Fibroblast of skin of left quadriceps (primary cell): ENCODE data around the gene ZNF500.

ENCODE experiments used
- DNase-seq, 2 experiments: peaks; one replicate each; pipeline ENCODE4 v3.0.0-alpha.2; 2013; ENCODE audit warnings: low read depth in 2 of 2

ZNF500 gene

DNA sequence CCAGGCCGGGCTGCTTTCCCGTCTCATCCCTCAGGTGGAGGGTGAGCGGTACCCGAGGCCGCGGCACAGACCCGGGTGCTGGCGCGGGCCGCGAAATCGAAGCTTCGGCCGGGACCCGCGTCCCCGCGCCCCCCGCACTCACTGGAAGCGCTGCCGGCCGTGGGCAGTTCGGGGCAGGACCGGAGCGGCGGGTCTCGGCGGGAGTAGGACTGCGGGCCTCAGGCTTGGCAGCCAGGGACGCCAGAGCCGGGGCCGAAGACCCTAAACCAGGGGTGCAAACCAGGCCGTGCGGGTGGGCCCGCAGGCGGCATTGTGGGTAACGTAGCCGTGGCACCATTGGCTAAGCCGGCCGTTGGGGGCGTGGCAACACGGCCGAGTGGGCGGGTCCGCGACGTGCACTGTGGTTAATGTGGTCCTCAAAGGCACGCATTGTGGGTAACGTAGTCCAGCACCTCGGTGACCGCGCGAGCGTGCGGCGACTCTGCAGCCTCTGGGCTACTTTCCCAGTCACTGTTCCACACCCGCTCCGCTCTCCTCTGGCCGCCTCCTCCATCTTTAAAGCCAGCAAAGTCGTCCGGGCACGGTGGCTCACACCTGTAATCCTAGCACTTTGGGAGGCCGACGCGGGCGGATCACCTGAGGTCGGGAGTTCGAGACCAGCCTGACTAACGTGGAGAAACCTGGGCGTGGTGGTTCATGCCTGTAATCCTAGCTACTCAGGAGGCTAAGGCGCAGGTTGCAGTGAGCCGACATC lies at the start of gene ZNF500:
TSS of gene ZNF500 (minus strand) at position 288 of the 754 bp plus-strand sequence. CDS start 1,184 bp downstream, outside the sequence.
- DNase-seq, result peak; percentile 86 to 87

DNA sequence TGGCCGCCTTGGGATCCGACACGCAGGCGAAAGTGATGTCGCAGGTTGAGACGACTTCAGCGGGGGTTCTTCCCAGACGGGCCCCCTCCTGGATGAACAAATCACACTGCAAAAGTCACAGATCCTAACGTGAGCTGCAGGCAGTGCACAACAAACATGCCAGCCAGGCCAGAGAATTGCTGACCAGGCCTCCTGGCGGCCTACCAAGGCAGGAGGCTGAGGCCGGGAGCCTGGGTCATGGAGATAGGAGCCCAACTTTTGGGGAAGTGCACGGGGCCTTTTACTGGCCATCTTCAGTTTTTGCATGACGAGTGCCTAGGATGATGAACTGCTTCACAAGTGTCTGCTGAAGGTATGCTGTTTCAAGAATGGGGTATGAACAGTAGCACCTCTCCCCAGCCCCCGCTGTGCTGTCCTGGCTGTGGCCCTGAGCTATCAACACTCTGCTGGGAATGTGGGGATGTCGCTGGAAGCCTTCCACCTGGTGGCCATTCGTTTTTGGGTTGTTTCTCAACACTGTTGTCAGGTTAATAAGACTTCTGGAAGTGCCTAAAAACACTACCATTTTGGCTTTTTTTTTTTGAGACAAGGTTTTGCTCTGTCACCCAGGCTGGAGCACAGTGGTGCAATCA lies 47.7 kb upstream of the ZNF500 start:
- DNase-seq, result no peak

DNA sequence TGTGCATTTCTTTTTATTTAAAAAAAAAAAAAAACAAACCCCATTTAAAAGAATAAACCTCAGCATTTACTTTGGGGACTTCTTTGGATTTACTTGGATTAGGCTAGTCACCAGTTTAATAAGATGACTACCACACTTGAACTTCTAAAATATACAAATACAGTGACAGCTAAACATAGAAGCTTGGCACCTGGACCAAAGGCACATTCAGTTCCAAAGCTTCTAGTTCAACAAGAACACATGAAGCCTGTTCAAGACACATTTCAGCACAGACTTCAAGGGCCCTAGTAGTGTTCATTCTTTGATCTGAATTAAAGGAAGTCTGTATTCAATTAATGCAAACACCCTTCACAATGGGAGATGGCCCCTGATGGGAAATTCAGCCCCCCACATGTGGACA lies 47.1 kb upstream of the ZNF500 start:
- no peak for DNase-seq

DNA sequence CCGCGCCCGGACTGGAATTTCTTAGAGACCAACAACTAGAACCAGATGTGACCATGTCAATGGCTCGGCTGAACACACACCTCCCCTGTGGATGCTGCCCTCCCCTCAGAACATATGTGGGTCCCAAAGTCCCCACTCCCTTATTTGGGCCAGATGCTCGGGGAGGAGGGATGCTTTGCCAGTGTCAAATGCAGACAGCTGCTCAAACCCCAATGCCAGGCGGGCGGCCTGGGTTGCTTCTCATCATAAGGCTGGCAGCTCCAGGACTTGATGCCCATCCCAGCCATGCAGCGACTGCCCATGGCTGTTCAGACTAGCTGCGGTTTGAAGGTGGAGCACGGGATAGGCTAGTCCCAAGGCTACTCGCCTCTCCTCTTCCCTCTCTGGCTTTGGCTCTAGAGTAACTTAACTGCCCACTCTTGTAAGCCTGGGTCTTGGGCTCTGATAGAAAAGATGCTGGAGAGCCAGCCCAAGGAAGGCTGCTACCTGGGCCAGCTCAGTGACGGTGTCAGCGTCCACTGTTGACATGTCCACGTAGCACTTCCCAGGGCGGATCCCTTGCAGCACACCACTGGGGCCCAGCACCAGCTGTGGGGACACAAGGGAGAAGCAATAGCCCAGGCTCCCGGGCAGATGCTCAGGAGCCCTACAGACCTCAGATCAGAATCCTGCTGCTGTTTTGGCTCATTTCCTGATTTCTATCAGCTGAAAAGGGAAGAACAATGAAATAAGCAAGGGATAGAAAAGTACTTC lies 46.5 kb upstream of the ZNF500 start:
- DNase-seq, result no peak

DNA sequence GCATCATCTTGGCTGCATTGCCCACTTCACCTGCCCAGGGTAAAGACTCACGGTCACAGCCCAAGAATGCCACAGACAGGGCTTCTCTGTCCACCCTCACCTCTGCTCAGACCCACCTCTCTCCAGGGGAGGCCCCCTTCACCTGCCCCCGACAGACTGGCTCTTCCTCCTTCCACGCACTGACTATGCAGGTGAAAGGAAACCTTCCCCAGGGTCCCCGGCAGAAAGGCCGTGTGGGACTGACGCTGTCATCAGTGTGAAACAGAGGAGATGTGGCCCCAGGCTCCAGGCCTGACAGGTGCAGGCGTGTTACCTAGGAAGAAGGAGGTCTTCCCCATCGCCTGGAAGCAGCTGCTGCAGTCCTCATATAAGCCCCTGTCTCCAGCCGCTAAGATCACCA lies 44.8 kb upstream of the ZNF500 start:
- DNase-seq, result no peak

DNA sequence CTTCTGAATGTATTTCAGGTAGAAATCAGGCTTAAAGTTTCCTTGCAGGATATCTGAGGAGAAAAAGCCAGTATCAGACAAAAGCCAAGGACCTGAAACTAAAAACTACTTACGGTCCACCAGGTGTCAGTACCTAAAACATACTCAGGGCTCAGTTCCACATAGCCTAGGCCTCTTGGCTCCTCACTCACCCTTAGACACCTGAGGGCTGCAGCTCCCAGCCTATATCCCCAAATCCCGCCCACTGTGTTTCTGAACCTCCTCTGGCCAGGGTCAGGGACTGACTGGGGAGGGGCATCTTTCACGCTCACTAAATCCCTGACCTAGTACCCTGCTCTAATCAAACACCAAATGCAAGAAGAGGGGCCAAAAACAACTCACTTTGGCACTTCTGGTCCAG lies 44.3 kb upstream of the ZNF500 start:
- no peak for DNase-seq

DNA sequence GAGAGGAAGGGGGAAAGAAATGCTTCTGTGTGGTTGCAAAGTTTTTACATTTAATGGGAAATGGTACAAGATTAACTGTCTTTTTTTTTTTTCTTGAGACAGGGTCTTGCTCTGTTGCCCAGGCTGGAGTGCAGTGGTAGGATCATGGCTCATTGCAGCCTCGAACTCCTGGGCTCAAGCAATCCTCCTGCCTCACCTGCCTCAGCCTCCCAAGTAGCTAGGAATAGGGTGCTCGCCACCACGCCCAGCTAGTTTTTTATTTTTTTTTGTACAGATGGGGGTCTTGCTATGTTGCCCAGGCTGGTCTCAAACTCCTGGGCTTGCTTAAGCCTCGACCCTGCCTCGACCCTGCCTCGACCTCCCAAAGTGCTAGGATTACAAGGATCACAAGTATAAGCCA lies 39.3 kb upstream of the ZNF500 start:
- DNase-seq, result no peak

DNA sequence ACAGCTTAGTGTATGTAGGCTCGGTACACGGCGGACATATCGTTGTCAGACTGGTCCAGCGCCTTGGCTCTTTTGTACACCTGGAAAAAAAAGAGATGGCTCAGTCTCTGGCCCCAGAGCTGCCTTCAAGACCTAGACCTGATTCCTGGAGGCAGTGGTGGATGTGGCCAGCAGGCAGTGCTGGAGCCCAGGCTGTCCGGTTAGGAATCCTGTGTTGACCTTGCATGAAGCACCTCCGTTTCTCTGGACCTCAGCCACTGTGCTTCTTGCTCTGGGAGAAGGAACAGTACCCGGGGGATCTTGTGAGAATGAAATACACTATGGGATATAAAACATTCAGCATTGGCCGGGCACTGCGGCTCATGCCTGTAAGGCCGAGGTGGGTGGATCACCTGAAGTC lies 38.3 kb upstream of the ZNF500 start:
- no peak for DNase-seq

DNA sequence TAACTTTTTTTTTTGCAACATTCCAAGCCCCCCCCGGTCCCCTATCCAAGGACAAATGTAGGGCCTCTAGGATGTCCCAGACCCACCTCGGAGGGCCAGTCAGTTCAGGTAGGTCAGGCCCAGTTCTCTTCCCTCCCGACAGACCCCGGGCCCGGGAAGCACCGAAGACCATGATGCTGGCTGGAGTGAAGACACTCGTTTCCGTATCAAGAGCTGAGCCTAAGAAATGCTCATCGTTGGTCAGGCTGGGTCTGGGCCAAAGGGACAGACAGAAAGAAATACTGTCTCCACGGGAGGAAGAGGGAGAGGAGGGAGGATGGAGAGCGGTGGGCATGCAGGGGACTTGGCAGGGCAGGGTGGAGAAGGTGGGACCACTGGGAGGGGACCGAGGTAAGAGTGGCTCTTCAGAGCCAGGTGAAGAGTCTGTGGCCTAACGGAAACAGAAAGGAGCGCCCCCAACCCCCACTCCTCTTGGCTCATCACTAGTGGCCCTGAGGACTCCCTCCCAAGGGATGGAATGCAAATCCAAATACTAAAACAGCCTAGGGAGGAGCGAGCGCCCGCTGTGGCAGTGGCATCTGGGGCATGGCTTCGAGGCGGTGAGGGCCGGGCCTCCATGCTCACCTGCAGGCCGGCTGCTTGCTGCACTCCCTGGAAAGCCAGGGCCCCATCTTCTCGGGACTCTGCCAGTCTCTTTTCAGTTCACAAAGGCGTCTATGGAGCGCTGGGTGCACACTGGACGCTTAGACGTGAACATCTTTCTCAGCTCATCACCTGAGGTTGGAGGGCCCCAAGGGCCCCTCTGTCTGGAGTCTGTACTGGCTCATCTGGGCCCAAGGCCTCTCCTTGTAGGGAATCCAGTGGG lies 37.2 kb upstream of the ZNF500 start:
- no peak for DNase-seq

DNA sequence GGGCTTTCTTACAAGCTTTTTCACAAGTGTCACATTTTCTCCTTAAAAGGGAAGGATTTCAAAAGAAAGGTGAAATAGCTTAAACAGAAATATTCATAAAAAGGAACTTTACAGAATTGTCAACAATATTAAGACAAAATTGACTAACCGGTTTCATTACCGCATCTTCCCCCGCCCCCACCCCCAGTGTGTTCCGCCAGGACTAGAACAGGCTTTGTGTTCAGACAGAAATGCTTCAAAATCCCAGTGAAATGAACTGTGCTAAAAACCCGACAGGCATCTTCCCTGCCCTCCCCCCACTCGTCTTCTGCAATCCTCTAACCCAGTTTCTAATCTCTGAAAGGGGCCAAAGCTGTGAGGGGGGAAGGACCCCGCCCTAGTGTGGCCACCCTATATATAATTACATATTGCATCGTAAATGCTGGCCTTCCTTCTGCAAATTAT lies 36.5 kb upstream of the ZNF500 start:
- DNase-seq, result no peak

DNA sequence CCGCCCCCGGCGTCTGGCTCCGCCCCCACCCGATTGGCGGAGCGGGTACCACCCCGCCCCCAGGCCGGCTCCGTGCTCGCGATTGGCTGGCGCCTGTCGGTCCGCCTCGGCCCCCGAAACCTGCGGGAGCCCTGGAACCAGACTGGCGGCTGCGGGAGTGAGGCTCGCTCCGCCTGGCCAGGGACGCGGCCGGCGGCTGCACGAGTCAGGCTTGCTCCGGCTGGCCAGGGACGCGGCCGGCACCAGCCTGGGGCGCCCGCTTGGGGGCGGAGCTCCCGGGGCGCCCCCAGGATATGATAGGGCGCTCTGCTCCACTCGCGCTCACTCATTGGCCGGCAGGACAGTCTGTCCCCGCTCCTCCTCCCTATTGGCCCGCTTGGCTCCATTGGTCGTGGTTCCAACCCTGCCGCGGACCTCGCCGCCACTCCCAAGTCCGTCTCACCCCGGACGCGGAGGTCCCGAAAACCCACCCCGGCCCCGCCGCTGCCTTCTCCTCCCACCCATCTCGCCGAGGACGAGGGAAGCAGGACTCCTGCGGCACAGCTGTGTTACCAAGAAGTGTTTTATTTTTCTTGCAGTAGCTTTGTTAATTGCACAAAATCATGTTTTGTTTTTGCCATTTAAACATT lies 35.8 kb upstream of the ZNF500 start:
- peak; percentile 76 to 77 for DNase-seq

DNA sequence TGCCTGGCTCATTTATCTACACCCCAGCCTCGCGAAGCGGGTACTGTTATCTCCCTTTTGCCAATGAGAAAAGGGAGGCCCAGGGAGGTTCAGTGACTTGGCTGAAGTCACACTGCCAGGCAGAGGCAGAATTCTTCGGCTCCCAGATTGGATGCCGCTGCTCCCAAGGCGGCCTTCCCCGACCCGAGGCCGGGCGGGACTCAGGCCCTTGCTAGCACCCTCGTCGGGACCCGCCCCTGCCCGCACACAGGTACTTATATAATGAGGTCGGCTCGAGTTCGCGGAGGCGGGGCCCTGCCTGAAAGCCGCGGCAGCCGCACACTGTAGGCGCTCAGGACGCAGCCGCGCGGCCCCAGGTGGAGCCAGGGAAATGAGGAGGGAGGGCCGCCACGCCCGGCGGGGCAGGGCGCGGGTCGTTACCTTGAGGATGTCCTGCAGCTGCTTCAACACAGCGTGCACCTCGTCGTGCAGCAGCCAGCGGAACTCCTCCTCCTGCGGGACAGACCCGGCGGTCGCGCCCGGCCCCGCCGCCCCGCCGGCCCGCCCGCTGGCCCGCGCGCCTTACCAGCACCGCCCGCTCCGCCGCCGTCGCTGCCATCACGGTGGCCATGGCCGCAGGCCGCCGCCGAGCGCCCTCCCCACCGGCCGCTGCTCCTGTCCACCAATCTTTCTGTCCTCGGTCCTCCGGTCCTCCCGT lies 35.1 kb upstream of the ZNF500 start, which contains the start of gene ROGDI:
TSS of gene ROGDI (minus strand) at position 672 of the 697 bp plus-strand sequence. CDS start at position 610, 62 bp downstream.
- DNase-seq, result no peak

DNA sequence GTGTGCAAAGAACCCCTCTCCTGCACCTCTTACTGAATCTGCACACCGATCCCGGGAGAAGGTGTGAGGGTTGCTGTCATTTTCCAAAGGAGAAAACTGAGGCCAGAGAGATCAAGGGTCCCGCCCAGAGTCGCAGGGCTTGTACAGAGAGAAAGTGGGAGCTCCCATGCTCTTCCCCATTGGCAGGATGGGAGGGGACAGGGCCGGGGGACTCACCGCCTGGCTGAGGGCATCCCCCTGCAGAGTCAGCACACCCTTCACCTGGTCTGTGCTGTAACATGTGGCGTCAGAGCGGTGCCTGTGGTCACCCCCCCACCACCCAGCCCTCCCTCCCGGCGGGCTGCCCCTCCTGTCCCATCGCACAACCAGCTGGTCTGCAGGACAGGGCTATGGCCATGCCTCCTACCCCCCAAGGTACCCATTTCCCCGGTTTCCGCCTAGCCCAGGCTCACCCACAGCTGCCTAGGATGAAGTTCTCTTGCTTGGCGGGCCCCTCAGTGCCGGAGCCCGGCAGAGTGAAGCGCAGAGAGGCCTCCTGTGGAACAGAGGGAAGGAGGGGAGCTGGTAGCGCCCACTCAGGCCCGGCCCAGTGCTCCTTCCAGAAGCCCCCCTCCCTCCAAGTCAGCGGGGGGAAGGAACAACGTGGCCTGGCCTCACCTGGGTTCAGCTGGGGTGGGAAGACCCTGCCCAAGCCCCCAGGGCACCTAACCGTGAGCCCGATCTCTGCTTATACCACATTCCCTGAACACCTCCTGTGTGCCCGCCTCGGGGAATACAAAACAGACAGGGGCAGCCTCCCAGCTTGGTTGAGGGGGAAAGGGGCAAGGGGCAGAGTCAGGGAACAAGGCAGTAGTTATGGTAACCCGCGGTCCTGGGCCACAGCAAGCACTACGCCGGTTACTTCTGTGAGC lies 34.3 kb upstream of the ZNF500 start:
- DNase-seq, result no peak

DNA sequence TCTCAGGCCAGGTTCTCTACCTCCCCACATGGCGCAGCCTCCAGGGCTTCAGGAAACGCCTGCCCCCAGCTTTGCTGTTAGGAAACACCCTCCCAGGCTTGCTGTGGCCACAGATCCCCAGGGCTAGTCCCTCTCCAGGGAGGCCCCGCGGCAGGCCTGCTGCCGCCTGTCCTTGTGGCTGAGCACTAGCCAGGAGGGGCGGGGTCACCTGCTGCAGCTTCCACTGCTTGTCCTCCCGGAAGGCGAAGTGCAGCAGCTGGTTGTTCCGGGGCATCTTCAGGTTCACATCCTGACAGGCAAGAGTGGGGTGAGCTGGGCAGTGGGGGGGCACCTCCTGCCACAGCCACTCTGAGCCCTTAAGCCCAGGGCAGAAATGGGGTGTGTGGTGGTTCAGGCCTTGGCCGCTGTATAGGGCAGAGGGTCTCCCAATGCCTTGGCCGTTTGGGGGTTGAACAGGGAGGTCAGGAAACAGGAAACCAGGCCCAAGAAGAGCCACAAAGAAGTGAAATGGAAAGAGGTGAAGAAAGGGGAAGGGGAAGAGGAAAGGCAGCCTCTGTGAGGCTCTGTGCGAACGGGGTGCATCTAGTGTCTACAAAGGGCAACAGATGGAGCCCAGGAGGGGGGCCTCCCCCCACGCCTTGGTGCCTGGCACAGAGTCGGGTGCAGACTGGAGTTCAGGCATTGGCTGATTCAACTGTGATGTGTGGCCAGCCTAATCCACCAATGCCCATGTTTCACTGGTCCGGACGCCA lies 33.5 kb upstream of the ZNF500 start:
- DNase-seq, result no peak

DNA sequence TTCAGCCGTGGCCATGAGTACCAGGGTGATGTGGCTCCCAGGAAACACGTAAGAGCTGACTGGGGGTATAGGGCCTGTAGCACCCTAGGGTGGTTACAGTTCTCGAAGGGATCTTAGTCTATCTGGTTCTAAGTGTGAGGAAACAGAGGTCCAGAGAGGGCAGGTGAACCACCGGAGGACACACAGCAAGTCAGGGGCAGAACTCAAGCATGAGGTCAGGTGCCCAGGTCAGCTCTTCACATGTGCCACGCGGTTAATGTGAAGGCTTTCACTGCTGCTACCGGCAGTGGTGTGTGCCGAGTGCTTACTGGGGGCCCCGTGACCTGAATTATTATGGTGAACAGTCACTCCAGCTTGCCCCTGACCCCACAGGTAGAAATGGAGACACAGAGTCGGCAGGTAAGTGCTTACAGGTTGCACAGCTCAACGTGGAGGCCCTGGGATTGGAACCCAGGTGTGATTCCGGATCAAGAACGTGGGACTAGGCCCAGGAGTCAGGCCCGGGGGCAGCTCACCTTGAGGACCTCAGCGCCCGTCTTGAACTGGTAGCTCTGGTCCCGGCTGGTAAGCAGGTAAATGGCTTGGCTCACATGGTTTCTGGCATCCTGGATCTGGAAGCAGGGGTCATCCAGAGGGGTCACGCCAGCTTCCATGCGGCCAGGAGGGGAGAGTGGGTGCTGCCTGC lies 32.4 kb upstream of the ZNF500 start:
- no peak for DNase-seq

DNA sequence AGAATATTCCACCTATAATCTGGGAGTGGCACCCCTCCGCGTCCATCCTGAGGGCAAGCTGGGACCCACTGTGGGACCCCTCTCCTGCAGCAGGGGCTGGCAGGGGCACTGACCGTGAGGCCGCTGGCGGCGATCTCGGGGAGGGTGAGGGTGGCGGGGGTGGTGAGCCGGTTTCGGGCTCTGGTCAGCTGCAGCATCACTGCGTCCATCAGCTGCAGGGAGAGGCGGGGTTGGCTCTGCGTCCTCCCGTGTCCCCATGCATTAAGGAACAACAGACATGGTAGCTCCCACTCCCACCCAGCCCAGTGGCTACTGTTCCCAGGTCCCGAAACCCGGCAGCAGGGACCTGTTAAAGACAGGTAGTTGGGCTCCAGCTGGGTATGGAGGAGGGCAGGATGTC lies 31.5 kb upstream of the ZNF500 start:
- DNase-seq, result no peak

DNA sequence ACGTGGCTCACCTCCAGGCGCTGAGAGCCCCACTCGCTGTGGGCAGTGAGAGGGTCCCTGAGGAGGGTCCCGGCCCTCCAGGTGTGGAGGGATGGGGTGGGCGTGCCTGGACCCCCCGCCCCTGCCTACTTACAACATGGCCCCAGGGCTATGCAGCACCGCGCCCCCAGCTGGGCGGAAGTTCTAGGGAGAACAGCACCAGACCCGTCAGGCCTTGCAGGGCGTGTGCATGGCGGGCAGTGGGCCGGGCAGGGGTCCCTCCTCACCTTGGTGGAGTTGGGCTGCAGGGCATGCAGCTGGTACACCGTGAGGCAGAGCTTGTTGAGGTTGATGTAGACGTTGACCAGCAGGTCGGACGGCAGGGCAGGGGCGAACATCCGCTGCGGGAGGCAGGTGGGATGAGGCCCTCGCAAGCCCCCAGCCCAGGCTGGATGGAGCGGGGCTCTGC lies 30.9 kb upstream of the ZNF500 start:
- no peak for DNase-seq
